SKM-1 (cell line): ENCODE measurements around the gene EPB41L4B.

Source experiments
- DNase-seq: peaks from one replicate; lab custom pipeline; 2025; ENCODE audit not compliant: unreplicated experiment; lab: John Stamatoyannopoulos, UW

The EPB41L4B gene

DNA sequence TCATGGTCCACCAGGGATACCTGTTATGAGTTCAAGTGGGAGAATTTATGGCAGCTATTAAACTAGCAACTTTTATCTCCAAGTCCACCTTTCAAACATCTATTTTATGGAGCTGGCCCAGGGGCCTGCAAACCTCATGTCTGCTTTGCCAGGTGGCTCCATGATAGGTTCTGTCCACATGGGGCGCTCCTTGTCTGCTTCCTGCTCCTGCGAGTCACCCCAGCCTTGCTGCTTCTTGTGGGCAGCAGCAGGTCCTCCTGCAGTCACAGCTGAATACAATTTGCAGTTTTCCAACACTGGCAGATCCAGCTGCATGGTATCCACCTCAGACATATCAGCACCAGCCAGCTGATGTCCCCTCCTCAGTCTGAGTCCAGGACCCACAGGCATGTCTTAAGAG lies 114.2 kb downstream of the EPB41L4B start:
- DNase-seq: no peak

DNA sequence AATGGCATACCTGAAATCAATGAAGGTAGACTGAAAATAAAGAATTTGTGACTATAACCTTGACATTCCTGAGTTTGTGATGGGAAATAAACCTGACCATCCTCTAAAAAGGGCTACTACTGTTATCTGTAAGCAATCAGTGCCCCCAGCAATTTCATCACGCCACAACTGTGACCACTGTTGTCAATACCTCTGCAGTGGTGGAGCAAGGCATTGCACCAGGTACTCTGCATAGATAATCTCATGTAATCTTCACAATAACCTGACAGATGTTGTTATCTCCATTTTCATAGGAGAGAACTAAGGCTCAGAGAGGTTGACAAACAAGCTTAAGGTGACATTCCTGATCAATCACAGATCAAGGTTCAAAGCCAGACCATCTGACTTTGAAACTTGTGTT lies 115.3 kb downstream of the EPB41L4B start:
- DNase-seq: no peak

DNA sequence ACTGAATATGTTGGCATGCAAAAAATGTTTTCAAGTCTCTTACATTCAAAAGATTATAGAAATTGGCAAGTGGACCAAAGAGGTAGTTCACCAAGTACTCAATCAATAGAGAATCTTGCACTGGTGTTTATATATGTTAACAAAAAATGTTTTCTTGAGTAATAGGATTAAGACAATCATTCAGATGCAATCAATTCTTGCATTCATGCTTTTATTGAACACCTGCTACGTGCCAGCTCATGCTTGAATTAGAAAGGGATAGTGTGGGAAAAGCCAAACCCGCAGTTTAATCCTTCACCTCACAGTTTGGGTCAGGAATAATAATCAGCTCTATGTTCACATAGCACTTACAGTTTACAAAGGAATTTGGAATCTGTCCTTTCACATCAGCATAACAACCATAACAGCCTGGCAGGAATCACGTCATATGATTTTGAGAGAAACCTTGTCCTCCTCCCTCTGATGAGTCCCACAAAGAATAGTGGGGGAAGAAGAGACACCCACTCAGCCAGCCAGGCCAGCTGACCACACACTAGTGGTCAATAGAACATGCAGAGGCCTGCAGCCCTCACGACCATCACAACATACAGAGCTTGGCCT lies 117.0 kb downstream of the EPB41L4B start:
- no peak for DNase-seq

DNA sequence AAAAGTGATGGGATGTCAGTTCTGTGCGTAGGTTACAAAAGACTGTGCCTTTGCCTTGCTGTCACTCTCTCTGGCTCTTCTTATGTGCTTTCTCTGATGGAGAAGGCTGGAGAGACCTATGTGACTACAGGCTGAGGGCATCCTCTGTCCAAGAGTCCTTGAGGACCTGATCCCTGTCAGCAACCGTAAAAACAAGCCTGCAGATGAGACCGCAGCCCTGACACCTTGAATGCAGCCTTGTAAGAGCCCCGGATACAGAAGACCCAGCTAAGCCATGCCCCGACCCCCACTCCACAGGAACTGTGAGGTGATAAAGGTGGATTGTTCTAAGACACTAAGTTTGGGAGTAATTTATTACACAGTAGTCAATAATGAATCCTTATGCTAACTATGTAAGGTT lies 121.2 kb downstream of the EPB41L4B start:
- no peak for DNase-seq

DNA sequence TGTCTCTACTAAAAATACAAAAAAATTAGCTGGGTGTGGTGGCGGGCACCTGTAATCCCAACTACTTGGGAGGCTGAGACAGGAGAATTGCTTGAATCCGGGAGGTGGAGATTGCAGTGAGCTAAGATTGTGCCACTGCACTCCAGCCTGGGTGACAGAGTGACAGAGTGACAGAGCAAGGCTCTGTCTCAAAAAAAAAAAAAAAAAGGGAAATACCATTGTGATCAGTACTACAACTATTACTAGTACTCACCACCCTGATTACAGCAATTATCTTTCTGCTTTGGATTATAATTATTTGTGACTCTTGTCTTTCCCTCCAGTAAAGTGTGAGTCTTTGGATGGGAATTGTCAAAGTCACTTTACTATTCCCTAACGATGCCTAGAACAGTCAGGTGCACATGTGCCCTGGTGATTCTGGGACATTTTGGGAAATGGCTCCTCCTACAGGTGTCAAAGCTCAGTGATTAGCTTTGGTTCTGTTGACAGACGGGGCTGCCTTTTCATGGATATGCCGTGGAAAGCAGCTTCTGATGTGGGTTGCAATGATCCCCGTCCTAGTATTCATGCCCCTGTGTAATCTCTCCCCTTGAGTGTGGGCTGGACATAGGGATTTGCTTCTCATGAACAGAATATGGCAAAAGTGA lies 122.0 kb downstream of the EPB41L4B start:
- no peak for DNase-seq

DNA sequence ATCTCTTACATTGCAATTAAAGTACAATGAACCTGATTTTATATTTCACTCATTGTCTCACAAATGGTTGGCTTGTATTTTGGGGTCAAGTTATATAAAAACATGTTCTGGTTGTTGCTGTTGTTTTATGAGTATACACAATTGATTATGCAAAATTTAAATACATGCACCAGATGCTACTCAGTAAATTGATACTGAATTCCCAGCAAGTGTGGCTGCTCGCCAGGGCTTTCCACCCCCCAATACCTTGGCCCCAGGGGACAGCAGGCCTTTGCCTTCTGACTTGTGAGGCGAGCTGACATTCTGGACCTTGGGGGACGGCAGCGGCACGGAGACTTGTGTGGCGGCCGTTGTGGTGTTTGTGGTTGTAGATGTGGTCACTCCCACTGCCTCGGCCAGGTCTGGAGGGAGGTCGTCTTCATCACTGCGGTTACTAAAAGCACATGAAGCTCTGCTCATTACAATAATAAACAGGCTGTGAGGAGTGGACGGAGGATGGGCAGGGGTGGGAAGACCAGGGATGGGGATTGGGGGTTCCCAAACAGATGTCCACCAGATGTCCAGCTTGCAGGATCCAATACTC lies 126.8 kb downstream of the EPB41L4B start:
- no peak for DNase-seq

DNA sequence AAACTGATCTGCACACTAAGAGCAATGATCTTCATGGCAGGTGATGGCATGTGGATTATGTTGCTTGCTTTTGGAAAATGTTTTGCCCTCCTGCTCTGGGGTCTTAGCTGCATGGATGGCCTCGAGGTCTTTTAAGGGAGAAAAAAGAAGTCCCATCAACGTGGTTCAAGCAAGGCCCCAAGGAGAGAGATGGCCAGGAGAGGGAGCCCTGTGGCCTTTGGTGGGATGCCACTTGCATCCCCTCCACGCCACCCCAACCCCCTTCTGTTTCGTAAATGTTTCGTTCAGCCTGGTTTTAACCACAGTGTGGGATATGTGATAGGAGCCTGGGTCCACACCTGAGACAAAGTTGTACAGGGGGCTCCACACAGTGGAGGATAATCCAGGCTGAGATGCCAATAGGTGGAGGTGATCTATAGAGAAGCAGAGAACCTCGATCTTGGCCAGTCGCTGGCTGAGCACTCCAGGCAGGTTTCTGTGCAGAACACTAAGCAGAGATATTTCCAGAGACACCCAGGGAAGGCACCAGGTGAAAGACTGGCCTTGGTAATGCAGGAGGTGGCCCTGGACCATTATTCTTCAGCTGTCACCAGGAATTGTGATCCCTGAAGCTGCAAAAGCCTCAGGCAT lies 128.0 kb downstream of the EPB41L4B start:
- DNase-seq: no peak

DNA sequence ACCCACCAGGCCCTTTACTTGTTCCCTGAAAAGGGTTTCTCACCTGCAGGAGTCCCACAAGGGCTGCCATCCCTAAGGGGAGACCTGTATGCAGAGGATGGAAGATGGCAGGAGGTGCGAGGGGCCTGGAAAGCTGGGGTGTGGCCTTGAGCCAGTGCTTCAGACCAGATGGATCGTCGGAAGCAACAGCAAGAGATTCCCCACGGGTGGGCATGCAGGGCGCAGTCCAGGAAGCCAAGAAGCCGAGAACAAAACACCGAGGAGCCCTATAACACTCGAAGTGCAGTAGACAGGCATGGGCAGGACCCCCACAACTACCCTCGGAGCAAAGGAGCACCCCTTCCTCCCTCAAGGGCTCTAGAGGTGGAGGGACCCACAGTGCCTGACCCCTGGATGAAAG lies 129.1 kb downstream of the EPB41L4B start:
- DNase-seq: no peak

DNA sequence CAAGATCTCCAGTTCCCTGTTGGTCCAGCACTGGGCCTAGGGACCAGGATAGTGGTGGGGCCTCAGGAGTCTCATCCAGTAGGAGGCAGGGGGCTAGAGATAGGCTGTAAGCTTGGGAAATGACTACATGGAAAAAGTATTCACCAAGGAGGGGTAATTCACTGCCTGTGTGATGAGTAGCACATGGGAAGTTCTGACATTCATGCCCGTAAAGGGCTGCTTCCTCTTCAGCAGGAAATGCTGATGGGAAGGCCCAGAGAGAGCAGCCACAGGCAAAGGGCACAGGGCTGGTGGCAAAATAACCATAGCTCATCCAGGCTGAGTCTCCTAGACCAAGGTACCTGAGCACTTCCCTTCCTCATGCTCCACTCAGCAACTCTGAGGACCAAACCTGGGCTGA lies 130.7 kb downstream of the EPB41L4B start:
- no peak for DNase-seq

DNA sequence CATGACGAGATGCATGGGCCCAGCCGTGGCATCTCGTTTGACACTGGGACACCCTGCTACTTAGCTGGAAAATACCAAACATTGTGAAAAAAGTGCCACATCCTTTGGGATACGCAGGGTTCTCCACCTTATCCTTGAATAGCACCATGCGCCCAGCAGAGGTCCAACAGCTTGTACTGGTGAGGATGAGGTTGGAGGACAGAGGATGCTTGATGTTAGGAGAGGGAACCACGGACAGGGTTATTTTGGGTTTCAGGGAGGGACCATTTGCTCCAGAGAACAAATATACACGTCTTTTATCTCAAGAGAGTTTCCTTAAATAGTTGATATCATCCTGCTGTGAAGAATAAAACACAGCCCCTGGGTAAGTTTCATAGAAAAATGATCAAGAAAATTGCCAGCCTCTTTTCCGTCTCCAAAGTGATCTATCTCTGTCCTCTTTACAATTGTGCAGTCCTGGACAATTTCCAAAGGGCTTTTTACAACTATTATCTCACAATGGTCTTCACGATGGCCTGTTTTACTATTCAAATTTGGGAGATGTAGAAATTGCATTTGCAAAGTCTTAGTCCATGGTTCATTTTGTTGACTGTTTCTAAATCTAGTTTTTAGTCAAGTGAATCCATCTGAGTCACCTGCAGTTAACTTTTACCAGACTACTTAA lies 133.9 kb downstream of the EPB41L4B start:
- no peak for DNase-seq

DNA sequence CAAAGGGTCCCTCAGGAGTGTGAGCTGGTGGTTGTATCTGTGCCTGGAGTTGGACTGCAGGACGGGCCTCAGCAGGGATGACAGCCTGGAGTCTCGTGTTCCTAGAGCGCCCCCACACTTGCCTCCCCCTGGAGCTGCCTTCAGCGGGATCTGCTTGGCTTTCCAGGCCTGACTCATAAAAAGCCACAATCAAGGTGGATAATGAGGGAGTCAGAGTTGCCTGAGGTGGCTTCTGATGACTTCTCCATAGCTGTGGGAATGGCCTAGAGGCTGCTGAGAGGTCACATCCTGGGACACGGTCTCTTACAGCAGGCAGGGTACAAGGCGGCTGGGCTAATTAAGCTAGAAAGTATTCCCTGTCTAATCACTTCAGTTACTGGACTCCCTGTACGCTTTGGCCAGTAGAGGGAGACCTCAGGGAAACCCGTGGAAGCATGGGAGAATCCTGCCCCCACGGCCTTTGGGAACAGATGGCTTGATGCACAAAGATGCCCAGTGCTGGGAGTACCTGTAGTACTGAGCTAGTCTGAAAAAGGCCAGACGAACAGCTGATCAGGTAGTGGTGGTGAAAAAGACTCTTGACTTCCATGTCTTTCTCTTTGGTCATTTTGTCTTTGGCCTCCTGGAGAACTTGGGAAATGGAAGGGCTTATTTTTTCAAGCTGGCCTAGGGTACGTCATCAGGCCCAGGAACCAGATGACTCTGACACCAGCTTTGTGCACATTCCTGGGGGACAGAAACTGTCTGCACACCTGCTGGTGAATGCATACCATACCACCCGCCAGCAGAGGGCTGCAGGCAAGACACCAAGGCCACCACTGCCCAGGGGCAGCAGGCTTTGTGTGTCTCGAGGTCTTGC lies 137.7 kb downstream of the EPB41L4B start:
- DNase-seq: no peak

DNA sequence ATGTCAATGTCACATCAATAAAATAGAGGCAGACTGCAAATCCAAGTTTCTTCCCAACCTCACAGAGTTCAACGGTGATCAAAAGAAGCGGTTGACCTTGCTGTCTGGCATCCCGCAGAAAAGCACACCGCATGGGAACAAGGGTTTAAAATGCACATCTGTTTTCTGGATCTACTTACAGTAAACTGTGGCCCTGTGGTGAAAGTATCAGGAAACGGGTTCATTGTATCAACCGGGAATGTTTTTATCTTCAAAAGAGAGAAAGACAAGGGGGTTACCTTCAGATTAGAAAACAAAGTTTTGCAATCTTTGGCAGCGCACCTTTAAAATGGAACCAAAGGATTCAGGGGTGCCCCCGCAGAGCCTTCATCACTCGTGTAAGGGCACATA lies 138.3 kb downstream of the EPB41L4B start:
- no peak for DNase-seq

DNA sequence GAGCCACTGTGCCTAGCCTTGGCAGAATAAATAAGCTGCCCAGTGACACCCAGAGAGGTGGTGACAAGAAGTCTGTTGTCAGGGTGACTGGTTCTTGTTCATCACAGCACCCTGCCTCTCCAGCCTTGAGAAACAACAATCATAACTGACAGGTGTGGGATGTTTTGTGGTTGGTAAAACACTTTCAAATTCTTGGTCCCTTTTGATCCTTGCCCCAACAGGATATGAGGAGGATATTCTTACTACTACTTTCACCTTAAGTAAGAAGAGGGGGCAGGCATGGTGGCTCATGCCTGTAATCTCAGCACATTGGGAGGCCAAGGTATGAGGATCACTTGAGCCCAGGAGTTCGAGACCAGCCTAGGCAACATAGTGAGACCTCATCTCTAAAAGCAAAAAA lies 139.6 kb downstream of the EPB41L4B start:
- DNase-seq: no peak

DNA sequence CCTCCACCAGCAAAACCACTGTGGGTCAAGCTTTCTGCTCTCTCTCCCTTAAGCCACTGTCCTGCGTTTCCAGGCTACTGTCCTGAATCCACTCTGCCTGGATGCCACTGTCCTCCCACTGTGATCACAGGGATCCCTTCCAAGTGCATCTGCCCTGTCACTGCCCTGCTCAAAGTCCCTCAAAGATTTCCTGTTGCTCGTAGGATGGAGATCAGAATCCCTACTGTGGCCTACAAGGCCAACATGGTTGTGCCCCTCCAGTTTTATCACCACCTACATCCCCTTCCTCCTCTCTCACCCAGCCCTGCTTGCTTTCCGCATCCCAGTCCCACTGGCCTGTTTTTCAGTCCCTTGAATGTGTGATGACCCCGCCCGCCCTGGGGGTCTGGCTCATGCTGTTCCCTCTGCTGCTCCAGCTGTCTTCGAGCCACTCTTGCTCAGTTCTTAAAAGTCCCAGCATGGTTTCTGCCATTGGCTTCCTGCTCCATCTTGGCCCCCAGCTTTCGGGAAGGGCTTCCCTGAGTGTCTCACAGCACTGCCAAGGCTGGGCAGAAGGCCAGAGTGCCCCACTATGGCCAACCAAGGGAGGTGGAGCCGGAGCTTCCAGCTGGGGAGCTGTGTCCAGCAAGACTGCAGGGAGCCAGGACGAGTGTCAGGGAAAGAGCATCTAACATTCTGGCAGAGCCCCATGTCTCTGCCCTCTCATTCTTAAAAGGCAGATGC lies 140.9 kb downstream of the EPB41L4B start:
- no peak for DNase-seq

DNA sequence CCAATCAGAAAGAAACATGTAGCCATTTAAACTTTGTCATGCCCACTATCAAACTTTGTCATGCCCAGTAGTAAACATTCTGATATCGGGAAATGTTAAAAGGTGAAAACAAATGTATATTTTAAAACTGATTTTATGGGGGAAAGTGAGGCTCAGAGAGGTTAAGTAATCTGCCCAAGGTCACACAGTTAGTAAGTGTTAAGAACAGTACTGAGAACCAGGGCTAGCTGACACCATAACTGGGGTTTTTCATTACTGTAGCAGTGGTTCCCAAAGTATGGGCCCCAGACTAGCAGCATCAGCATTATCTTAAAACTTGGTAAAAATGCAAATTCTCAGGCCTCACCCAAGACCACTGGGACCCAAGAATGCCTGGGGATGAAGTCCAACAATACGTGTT lies 143.9 kb downstream of the EPB41L4B start:
- DNase-seq: no peak

DNA sequence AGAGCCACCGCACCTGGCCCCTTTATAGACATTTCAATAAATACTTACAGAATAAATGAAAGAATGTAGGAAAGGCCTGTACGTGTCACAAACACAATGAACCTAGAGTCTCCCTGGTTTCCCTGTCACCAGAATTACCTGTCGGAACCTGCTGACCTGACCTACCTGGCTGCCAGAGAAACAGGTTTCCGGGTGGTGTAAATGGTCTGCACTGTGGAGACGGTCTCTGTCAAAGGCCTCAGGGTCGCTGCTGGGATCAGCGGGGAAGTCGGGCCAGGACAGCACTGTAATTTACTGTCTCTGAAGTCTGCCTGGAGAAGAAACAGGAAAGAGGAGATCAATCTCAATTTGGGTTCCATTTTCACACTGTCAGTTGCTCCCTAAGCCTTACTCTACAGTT lies 144.5 kb downstream of the EPB41L4B start:
- no peak for DNase-seq

DNA sequence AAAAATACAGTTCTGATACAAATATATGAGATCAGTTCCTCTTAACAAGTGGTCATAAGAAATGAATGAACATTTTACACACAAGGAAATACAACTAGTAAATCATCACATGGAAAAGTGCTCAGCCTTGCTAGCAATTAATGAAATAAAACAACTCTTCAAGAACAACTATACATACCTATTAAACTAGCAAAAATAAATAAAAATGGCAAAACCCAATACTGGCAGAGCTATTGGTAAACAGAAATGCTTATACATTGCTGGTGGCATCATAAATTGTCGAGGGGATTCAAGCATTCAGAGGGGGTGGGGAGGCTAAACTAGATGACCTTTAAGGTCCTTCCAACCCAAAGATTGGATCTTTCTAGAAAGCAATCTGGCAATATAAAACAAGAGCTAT lies 147.9 kb downstream of the EPB41L4B start:
- DNase-seq: no peak

DNA sequence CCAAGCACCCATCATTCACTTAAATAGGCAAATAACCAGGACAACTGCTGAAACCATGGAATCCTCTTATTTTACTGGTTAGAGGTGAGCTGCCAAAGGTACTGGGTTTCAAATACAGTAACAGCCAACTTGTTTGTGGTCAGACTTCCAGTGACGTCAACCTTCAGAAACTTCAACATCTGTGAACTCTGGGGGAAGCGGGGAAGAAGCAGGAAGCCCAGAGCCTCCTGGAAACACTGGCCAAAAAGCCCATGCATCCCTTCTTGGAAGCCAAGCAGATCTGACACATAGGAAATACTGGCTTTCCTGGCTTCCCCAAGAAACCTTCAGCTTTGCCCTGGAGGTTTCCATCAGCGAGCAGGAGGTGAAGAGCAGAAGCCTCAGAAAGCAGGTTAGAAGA lies 148.9 kb downstream of the EPB41L4B start:
- no peak for DNase-seq

DNA sequence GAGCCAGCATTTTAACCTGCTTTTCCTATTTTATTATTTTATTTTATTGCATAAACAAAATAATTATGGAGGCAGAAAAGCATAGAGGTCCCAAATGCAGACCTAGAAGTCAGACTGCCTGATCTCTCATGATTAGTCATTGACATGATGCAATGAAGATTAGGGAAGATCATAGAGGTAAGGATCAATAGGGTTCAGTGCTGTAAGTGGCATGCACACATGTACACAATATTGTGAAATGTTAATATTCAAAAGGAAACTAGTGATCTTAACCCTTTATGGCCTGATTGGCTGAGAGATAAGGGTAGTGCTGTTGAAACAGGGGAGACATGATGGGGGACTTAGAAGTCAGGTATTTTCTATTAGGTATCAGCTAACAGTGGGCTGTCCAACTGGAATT lies 152.7 kb downstream of the EPB41L4B start:
- DNase-seq: no peak

DNA sequence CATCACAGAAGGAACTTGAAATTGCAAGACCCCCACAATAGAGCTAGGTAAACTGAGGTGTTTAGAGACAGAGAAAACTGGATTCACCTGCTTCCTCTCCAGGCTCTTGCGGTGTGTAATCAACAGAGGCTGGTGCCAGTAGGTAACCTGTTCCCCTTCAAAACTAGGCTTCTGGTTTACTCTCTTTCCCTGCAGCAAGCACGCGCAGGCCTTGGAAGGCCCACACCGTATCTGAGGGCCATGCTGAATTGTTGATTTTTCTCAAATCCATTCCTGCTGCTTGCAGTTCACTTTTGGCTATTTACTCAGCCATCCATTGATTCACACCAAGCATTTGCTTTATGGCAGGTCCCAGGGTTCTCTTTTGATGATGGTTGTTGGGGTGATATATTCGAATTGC lies 153.1 kb downstream of the EPB41L4B start:
- DNase-seq: no peak
